ENCODE data around the gene DCTD.

DCTD gene

GRCh38 chr4:182913036-182913435 is 4.2 kb downstream of the DCTD start:
- TF ChIP-seq CTCF (IDR thresholded peaks at IDR 0.05; ENCODE audit: insufficient read depth, low read length, missing control alignments) = no peak
- no peak overlapping the region for H3K4me3 ChIP-seq (ENCODE audit: low read depth, low read length)
- DNase-seq (ENCODE audit: low read depth, low spot score) = no peak
- CTCF ChIA-PET = interaction anchor here (2.5 to 3.3 kb wide), 2 partner anchors 12 to 25 kb away, joined by 11 read pairs; no protein-coding TSS in a partner anchor
- POLR2A ChIA-PET = no interaction called here

- TF ChIP-seq CTCF (IDR thresholded peaks at IDR 0.05; ENCODE audit: insufficient read depth, low read length, missing control alignments) = no peak
- no peak overlapping the region for H3K4me3 ChIP-seq (ENCODE audit: low read depth, low read length)
- no peak for DNase-seq (ENCODE audit: low read depth, low spot score)
- CTCF ChIA-PET = interaction anchor here (1.1 to 1.4 kb wide), 2 partner anchors 10 to 353 kb away, joined by 3 to 4 read pairs; no protein-coding TSS in a partner anchor
- POLR2A ChIA-PET = no interaction called here
Measured at GRCh38 chr4:182908124-182908523, 9.1 kb downstream of the DCTD start.

- H3K4me3 ChIP-seq (ENCODE audit: low read depth, low read length) = no peak overlapping the region
- POLR2A ChIA-PET = no interaction called here
- DNase-seq (ENCODE audit: low read depth, low spot score) = no peak
- CTCF ChIA-PET = interaction anchor here (1.1 to 1.4 kb wide), 2 partner anchors 11 to 354 kb away, joined by 3 to 4 read pairs; no protein-coding TSS in a partner anchor
- TF ChIP-seq CTCF (IDR thresholded peaks at IDR 0.05; ENCODE audit: insufficient read depth, low read length, missing control alignments) = no peak
Measured at GRCh38 chr4:182907396-182907795, 9.8 kb downstream of the DCTD start.

- POLR2A ChIA-PET = no interaction called here
- H3K4me3 ChIP-seq (ENCODE audit: low read depth, low read length) = no peak overlapping the region
Measured at GRCh38 chr4:182906786-182907185, 10.4 kb downstream of the DCTD start.

GRCh38 chr4:182905038-182905437 is 12.1 kb downstream of the DCTD start:
- DNase-seq (ENCODE audit: low read depth, low spot score) = no peak
- POLR2A ChIA-PET = no interaction called here
- CTCF ChIA-PET = interaction anchor here (1.1 kb wide), 1 partner anchor 357 kb away, joined by 3 read pairs; no protein-coding TSS in a partner anchor
- TF ChIP-seq CTCF (IDR thresholded peaks at IDR 0.05; ENCODE audit: insufficient read depth, low read length, missing control alignments) = no peak
- H3K4me3 ChIP-seq (ENCODE audit: low read depth, low read length) = no peak overlapping the region

More at GRCh38 chr4:182906786-182907185, 10.4 kb downstream of the DCTD start:
- CTCF ChIA-PET = interaction anchor here (1.4 kb wide), 1 partner anchor 355 kb away, joined by 3 read pairs; no protein-coding TSS in a partner anchor
- no peak for TF ChIP-seq CTCF (IDR thresholded peaks at IDR 0.05; ENCODE audit: insufficient read depth, low read length, missing control alignments)
- DNase-seq (ENCODE audit: low read depth, low spot score) = no peak

GRCh38 chr4:182904211-182904761 is 12.9 kb downstream of the DCTD start:
- no peak overlapping the region for H3K4me3 ChIP-seq (ENCODE audit: low read depth, low read length)
- DNase-seq (ENCODE audit: low read depth, low spot score) = no peak
- TF ChIP-seq CTCF (IDR thresholded peaks at IDR 0.05; ENCODE audit: insufficient read depth, low read length, missing control alignments) = no peak
- ChIA-PET POLR2A (no interaction called here), CTCF (interaction anchor here (1.1 kb wide), 1 partner anchor 357 kb away, joined by 3 read pairs; no protein-coding TSS in a partner anchor)
